Activated CD8-positive, alpha-beta memory T cell treated with anti-CD3 and anti-CD28 coated beads for 24 hours (primary cell): ENCODE results near the gene CTAG1A.
"Not testable (repeated sequence)": the region's sequence is repeated elsewhere in the genome, so short reads cannot be mapped to it uniquely, and the experiment has no call there.

Source experiments
- DNase-seq: peaks from one replicate; pipeline ENCODE4 v3.0.0-alpha.2; 2020

CTAG1A gene

DNA sequence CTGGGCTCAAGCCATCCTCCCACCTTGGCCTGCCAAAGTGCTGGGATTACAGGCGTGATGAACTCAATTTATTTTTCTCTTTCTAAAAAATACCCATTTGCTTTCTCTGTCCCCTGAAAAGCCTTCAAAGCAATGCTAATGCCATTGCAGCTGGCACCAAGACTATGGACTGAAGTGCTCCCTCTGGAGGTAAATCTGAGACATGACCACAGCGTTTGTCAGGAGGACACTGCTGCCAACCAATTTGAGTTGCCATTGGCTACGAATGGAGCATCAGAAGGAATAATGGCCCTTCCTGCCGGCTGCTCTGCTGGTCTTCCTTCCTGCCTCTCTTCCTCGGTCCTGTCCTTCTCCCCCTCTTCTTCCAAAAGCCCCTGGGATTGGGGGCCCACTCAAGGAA lies 9.9 kb upstream of the CTAG1A start:
- not testable (repeated sequence) for DNase-seq

GRCh38 chrX:154582994-154583393 lies 1.9 kb upstream of the CTAG1A start:
- DNase-seq = not testable (repeated sequence)

DNA sequence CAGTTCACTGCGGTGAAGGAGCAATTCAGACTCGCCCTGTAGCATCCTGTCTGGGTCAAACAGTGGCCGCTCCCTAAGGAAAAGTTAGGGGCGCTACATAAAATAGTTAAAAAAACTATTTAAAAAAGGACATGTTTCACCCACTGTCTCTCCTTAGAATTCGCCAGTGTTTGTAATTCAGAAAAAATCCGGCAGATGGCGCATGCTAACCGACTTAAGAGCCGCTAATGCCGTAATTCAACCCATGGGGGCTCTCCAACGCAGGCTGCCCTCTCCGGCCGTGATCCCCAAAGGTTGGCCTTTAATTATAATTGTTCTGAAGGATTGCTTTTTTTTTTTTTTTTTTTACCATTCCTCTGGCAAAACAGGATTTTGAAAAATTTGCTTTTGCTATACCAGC lies 5.5 kb downstream of the CTAG1A start:
- not testable (repeated sequence) for DNase-seq

GRCh38 chrX:154592505-154592904 lies 7.6 kb downstream of the CTAG1A start:
- DNase-seq = no peak

DNA sequence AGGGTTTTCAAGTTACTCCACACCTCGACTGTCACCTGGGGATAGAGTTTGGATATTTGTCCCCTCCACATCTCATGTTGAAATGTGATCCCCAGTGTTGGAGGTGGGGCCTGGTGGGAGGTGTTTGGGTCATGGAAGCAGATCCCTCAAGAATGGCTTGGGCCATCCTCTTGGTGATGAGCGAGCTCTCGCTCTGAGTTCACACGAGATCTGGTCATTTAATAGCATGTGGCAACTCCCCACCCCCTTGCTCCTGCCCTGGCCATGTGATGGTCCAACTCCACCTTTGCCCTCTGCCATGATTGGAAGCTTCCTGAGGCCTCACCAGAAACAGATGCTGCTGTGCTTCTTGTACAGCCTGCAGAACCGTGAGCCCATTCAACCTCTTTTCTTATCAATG lies 8.3 kb downstream of the CTAG1A start:
- no peak for DNase-seq

DNA sequence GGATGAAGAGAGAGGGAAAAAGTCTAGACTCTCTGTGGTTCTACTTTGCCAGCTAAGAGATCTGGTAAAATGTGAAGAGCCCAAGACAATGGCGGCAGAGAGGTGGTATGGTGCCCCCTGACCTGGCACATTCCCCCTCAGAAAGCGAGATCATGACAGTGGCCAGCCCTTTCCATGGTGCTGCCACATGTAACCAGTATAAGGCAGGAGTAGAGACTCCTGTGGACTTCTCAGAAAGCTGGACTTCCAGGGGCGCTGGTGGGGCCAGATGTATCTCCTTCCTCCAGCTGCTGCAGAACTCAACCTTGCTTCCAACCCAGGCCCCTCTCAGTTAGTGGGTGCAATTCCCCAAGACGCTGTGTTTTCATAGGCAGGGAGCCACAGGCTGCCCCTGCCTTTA lies 9.6 kb downstream of the CTAG1A start:
- no peak for DNase-seq

DNA sequence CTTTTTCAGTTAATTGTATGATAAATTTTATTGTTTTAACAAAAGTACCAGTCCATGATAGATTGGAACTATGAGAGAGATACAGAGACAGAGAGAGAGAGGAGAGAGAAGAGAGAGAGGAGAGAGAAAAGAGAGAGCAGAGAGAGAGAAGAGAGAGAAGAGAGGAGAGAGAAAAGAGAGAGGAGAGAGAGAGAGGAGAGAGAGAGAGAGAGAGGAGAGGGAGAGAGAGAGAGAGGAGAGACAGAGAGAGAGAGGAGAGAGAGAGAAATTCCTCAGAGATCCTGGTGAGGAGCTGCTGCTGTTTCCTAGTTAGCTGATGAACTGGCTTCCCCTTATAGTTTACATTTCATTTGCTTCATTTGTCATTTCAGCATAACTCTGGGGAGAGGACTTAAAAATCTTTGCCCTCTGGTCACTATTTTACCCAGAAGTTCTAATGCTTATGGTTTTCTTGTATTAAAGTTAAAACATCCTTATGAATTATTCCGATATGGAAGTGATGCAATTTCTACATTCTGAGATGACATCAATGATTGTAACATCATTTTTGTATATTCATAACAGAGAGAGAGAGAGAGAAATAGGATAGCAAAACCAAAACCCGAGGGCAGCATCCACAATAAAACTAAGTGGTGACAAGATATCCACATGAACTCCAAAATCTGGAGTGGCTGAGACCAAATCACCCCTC lies 10.8 kb downstream of the CTAG1A start:
- no peak for DNase-seq

DNA sequence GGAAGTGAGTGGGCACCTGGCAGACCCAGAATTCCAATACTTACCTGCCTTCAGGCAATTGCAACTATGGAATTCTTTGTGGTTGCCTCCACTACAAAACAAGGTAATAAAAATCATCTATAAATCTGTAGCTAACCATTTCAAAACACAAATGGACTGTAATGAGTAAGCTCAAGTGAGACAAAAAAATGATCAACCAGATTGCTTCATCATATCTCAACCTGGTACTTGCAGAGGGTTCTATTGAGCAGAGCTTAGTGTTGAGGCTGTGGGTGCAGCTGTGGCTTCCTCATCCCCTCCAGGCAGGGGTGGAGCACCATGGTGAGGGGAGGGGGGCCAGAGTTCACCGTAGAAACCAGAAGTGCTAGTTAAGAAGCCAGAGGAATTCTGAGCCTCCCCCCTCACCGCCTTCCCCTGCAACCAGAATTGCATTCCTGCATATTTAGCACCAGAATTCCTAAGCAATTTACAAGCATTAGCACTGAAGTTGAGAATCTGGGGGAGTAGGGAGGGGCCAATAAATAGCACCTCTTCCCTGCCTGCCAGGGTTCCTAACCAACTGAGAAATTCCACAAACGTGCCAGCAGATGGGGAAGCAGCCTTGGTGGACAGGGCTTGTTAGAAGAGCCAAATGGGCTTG lies 11.5 kb downstream of the CTAG1A start:
- DNase-seq = no peak

DNA sequence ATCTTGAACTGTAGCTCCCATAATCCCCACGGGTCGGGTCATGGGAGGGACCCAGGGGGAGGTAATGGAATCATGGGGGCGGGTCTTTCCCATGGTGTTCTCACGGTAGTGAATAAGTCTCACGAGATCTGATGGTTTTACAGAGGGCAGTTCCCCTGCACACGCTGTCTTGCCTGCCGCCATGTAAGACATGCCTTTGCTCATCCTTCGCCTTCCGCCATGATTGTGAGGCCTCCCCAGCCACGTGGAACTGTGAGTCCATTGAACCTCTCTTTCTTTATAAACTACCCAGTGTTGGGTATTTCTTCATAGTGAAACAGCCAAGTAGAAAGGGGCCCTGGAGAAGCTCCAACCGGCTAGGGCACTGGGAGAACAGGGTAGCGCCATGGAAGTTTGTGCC lies 12.3 kb downstream of the CTAG1A start:
- DNase-seq = no peak

- DNase-seq = no peak
These were observed 13.7 kb downstream of the CTAG1A start for GRCh38 chrX:154598656-154599055.

DNA sequence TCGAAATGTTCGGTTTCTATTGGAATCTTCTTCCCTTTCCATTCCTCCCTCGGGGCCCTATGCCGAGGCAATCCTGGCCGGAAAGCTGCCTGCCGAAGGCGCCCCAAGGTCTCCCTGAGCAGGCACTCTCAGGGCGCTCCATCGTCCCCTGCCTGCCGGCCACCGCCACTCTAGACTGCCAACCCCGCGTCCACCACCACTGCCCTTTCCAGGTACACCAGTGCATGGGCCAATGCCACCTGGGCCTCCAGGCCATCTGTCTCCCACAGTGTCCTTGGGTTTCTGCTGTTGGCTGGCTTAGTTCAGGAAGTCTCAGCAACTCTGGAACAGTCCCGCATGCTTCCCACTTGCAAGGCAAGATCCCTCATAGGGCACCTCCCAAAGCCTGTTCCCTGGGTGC lies 14.6 kb downstream of the CTAG1A start:
- DNase-seq = no peak

DNA sequence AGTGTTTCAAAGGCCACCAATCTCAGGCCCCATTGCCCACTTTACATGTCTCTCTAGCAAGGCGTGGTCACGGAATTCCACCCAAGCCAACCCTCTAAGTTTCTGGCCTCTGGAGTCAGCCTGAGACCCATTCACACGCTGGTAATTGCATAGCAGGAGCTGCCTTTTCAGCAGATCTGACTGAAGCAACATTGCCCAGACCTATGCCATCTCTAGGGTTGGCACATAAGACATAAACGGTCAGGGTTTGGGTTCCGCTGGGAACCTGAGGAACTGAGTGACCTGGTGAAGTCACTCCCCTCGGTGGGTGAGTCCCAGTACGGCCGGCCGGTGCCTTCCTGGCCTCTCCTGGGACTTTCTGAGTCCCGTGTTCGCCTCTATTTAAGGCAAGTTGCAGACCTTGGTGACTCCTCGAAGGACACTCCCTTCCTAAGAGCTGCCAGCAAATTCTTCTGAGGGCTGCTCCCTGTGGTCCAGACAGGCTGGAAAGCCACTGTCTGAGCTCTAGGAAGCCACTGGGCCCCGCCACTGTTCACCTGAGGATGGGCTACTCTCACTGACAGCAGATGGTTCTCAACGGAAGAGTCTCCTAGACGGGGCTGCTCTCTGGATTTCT lies 15.9 kb downstream of the CTAG1A start:
- DNase-seq = no peak

GRCh38 chrX:154602226-154602625 lies 17.3 kb downstream of the CTAG1A start:
- no peak for DNase-seq

GRCh38 chrX:154602766-154603437 lies 18.0 kb downstream of the CTAG1A start:
- no peak for DNase-seq

DNA sequence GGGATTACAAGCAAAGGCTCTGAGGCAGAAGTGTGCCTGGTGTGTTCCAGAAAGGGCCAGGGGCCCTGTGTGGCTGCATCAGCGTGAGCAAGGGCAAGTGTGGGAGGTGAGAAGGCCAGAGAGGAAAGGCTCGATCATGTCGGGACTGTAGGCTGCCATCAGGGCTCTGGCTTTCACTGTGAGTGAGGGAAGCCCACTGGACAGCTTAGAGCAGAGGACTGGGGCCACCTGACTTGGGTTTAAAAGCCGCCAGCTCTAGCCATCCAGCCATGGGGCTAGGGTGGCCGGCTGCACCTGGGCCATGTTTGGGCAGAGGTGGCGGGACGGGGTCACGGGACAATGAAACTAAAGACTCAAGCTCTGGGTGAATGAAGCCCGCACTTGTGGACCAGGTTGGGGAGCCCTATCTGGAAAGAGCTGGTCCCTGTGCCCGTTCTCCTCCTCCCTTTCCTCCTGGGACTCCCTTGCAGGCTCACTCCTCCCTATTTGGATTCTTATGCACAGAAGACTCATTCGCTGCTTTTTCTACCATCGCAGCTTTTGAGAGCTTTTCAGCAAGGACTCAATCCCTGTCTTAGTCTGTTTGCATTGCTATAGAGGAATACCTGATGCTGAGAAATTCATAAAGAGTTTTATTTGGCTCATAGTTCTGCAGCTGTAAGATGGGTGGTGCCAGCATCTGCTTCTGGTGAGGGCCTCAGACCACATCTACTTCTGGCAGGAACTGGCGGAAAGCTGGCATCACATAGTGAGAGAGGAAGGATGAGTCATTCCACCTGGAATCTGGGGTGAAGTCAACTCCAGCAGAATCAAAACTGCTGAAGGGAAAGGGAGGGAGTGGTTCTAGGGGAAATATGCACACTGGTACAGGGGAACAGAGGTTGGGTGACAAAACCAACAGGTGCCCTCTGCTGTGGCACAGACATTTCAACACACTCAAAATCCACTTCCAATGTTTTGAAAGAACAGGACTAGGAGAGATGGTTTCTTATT lies 18.8 kb downstream of the CTAG1A start:
- DNase-seq = no peak

DNA sequence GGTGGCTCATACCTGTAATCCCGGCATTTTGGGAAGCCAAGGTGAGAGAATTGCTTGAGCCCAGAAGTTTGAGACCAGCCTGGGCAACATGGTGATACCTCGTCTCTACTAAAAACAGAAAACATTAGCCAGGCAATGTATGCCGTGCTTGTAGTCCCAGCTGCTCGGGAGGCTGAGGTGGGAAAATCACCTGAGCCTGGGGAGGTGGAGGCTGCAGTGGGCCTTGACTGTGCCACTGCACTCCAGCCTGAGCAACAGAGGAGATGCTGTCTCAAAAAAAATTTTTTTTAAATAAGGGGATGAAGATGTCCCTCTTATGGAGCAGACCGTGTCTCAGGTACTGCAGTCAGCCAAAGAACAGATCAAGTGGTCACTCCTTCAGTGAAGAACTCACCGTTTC lies 20.6 kb downstream of the CTAG1A start:
- DNase-seq = no peak

GRCh38 chrX:154607370-154607769 lies 22.4 kb downstream of the CTAG1A start:
- DNase-seq = no peak

DNA sequence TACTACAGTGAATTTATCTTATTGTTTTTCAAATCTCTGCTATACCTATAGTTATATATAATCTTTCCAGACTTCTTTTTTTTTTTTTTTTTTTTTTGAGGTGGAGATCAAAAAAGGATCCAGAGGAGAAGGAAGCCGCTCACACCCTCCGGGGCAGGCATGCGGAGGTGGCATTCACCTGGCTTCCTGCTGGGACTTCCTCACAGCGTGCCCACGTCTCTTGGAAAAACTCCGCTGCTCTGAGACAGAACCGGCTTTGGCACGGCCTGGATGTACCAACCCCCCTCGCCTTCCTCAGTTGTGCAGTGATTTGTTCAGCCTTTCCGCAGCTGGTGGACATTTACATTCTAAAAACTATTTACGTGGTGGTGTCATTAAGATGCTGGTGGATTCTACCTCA lies 23.0 kb downstream of the CTAG1A start:
- DNase-seq = not testable (repeated sequence)

DNA sequence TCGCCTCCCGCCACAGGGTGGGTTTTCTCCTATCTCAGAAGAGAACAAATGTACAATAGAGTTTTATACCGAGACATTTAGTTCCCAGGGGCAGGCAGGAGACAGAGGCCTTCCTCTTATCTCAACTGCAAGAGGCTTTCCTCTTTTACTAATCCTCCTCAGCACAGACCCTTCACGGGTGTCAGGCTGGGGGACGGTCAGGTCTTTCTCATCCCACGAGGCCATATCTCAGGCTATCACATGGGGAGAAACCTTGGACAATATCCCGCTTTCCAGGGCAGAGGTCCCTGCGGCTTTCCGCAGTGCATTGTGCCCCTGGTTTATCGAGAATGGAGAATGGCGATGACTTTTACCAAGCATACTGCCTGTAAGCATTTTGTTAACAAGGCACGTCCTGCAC lies 23.9 kb downstream of the CTAG1A start:
- DNase-seq = not testable (repeated sequence)

- DNase-seq = not testable (repeated sequence)
These were observed 26.2 kb downstream of the CTAG1A start for GRCh38 chrX:154611146-154611545.

- not testable (repeated sequence) for DNase-seq
These were observed 28.7 kb downstream of the CTAG1A start for GRCh38 chrX:154613586-154613985.

DNA sequence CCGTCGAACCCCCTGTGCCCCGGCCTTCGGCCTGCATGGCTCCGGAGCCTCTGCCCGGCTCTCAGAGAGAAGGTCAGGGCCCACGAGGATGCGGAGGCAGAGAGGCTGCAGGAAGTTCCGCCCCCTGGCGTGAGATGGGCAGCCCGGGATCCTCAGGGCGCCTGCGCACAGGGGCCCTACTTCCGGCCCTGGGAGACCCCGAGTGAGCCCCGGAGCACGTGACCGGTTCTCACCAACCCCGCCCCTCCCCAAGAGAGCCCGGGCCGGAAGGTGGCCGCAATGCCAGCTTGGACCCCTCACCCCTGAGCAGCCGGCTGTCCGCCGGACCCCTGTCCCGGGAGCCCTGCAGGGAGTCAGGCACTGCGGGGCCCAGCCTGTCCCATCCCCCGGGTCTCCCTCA lies 34.2 kb downstream of the CTAG1A start, which contains the start of gene CTAG1B:
Gene CTAG1B, minus strand, starts transcription at position 101 of the 400 bp plus-strand sequence. Its CDS starts 64 bp downstream, at position 37.
- not testable (repeated sequence) for DNase-seq
